Measurements from ENCODE around the gene SERPINB10. TPM values are rescaled to one million over a fixed set of nuclear protein-coding genes. Genes with fewer than 3 reads are reported as not detected.

The SERPINB10 gene
- total RNA-seq, 1 experiment from 2014 or later: not detected

- Histone ChIP-seq H2AFZ (no peak overlapping the region), H3K36me3 (ENCODE audit: low read depth) (no peaks in the 10 kb centered on the region), H3K4me3 (no peak overlapping the region), H3K27me3 (ENCODE audit: insufficient read depth, low read depth) (no peaks in the 10 kb centered on the region), H3K9me3 (ENCODE audit: insufficient read depth, low read depth) (no peaks in the 10 kb centered on the region), H3K4me2 (no peak overlapping the region), H3K4me1 (replicated peaks; ENCODE audit: insufficient read depth) (no peaks in the 10 kb centered on the region; the same call in 1 of the 2 replicates), H3K9me2 (ENCODE audit: insufficient read depth) (no peaks in the 10 kb centered on the region), H3F3A (ENCODE audit: insufficient read depth, low read depth) (peaks cover 4% of the 10 kb centered on the region; the same call in 1 of the 2 replicates), H4K20me1 (ENCODE audit: insufficient read depth) (no peaks in the 10 kb centered on the region), H3K79me2 (ENCODE audit: low read depth) (no peaks in the 10 kb centered on the region), H3K27ac (no peak overlapping the region)
- BruUV-seq (replicated peaks): no TSS peak
- DNase-seq: no peak
- POLR2A ChIA-PET (ENCODE audit: unreplicated experiment): no interaction called here
- CTCF ChIA-PET: no interaction called here
- TF ChIP-seq EZH2 (IDR thresholded peaks at IDR 0.05; ENCODE audit: low read depth): no peak
- TF ChIP-seq CTCF (conservative IDR thresholded peaks at IDR 0.05): no peak
- intact Hi-C loops (cut with micrococcal nuclease; ENCODE audit: unreplicated experiment): no loop called here
Observed at GRCh38 chr18:63869374-63869773, 38.4 kb upstream of the SERPINB10 start.

- peaks cover 4% of the 10 kb centered on the region; the same call in 1 of the 2 replicates for H3F3A ChIP-seq (ENCODE audit: insufficient read depth, low read depth)
- no peaks in the 10 kb centered on the region for H3K9me3 ChIP-seq (ENCODE audit: insufficient read depth, low read depth)
- ChIA-PET CTCF (no interaction called here), POLR2A (ENCODE audit: unreplicated experiment) (no interaction called here)
- intact Hi-C loops (cut with micrococcal nuclease; ENCODE audit: unreplicated experiment): no loop called here
- DNase-seq: no peak
- no peak for TF ChIP-seq EZH2 (IDR thresholded peaks at IDR 0.05; ENCODE audit: low read depth)
- no peak for TF ChIP-seq CTCF (conservative IDR thresholded peaks at IDR 0.05)
- no TSS peak for BruUV-seq (replicated peaks)
- H3K4me1 ChIP-seq (replicated peaks; ENCODE audit: insufficient read depth): no peaks in the 10 kb centered on the region; the same call in 1 of the 2 replicates
- H3K36me3 ChIP-seq (ENCODE audit: low read depth): no peaks in the 10 kb centered on the region
- H3K9me2 ChIP-seq (ENCODE audit: insufficient read depth): no peaks in the 10 kb centered on the region
- no peak overlapping the region for H2AFZ ChIP-seq
- H4K20me1 ChIP-seq (ENCODE audit: insufficient read depth): no peaks in the 10 kb centered on the region
- H3K27me3 ChIP-seq (ENCODE audit: insufficient read depth, low read depth): no peaks in the 10 kb centered on the region
- no peaks in the 10 kb centered on the region for H3K79me2 ChIP-seq (ENCODE audit: low read depth)
- no peak overlapping the region for H3K4me3 ChIP-seq
- no peak overlapping the region for H3K4me2 ChIP-seq
- no peak overlapping the region for H3K27ac ChIP-seq
Observed at GRCh38 chr18:63869851-63870250, 37.9 kb upstream of the SERPINB10 start.

GRCh38 chr18:63871836-63872235, 35.9 kb upstream of the SERPINB10 start:
- peaks cover under 1% of the 10 kb centered on the region; the same call in 1 of the 2 replicates for H3F3A ChIP-seq (ENCODE audit: insufficient read depth, low read depth)
- intact Hi-C loops (cut with micrococcal nuclease; ENCODE audit: unreplicated experiment): no loop called here
- no peak overlapping the region for H3K27ac ChIP-seq
- no peak overlapping the region for H3K4me2 ChIP-seq
- no TSS peak for BruUV-seq (replicated peaks)
- no peaks in the 10 kb centered on the region for H3K27me3 ChIP-seq (ENCODE audit: insufficient read depth, low read depth)
- DNase-seq: no peak
- CTCF ChIA-PET: no interaction called here
- TF ChIP-seq CTCF (conservative IDR thresholded peaks at IDR 0.05) (no peak), EZH2 (IDR thresholded peaks at IDR 0.05; ENCODE audit: low read depth) (no peak)
- POLR2A ChIA-PET (ENCODE audit: unreplicated experiment): no interaction called here
- no peaks in the 10 kb centered on the region for H3K79me2 ChIP-seq (ENCODE audit: low read depth)
- no peak overlapping the region for H3K4me3 ChIP-seq
- no peaks in the 10 kb centered on the region for H4K20me1 ChIP-seq (ENCODE audit: insufficient read depth)
- H3K36me3 ChIP-seq (ENCODE audit: low read depth): no peaks in the 10 kb centered on the region
- no peaks in the 10 kb centered on the region; the same call in 1 of the 2 replicates for H3K4me1 ChIP-seq (replicated peaks; ENCODE audit: insufficient read depth)
- no peaks in the 10 kb centered on the region for H3K9me3 ChIP-seq (ENCODE audit: insufficient read depth, low read depth)
- no peak overlapping the region for H2AFZ ChIP-seq
- H3K9me2 ChIP-seq (ENCODE audit: insufficient read depth): no peaks in the 10 kb centered on the region
